B cell (primary cell): ENCODE measurements around the gene PRPF38B. TPM values are rescaled to one million over a fixed set of nuclear protein-coding genes. Genes with fewer than 3 reads are reported as not detected.

Experiments
- ATAC-seq: fragments of 200-7000 bp; cut with Tn5 transposase; one replicate; pipeline ENCODE4 v1.10.0; 2021; ENCODE audit warnings: low read depth, mild to moderate bottlenecking, moderate number of reproducible peaks, moderate library complexity
- CTCF ChIA-PET: fragments of 350-600 bp; sonication (Branson Sonifier 250); formaldehyde crosslinking; loops from one replicate; lab custom pipeline; 2021; ENCODE audit warnings: antibody characterized with exemption, inconsistent platforms; lab: Charles Lee
- POLR2A ChIA-PET: fragments of 350-600 bp; sonication (Branson Sonifier 250); formaldehyde crosslinking; loops from one replicate; lab custom pipeline; 2021; ENCODE audit warnings: antibody characterized with exemption; lab: Charles Lee
- DNase-seq: peaks from one replicate; pipeline ENCODE4 v3.0.0; 2013
- H2AFZ ChIP-seq: 2 replicates; pipeline ENCODE4 v1.6.1; 2012; ENCODE audit warnings: mild to moderate bottlenecking, low read depth, low read length; ENCODE audit not compliant: insufficient read depth, poor library complexity, severe bottlenecking
- H3K27ac ChIP-seq, 2 donors: 1 replicate in 1 of 2; 2 replicates in 1 of 2; pipeline ENCODE4 v1.5.1; 2012 to 2013; ENCODE audit warnings: low read length in 2 of 2, mild to moderate bottlenecking in 2 of 2, moderate library complexity in 1 of 2
- H3K27me3 ChIP-seq, 4 experiments: fragments of 200-600 bp in 1 of 4; sonication (generic) in 1 of 4; replicated peaks in 1 of 4; 1 replicate in 2 of 4; 2 replicates in 2 of 4; pipeline versions ENCODE4 v1.6.1 to v1.7.0; 2013 to 2016; ENCODE audit warnings: low read length in 3 of 4, mild to moderate bottlenecking in 2 of 4, mixed read lengths in 1 of 4, moderate library complexity in 1 of 4; ENCODE audit not compliant: insufficient read depth in 4 of 4, control insufficient read depth in 3 of 4; ENCODE audit errors: control extremely low read depth in 1 of 4
- H3K36me3 ChIP-seq, 2 experiments: replicated peaks in 1 of 2; 1 replicate in 1 of 2; 2 replicates in 1 of 2; pipeline versions ENCODE4 v1.6.1 to v1.7.1; 2013; ENCODE audit warnings: low read length in 1 of 2; ENCODE audit not compliant: insufficient read depth in 2 of 2, control insufficient read depth in 1 of 2; ENCODE audit errors: control extremely low read depth in 1 of 2, extremely low read depth in 1 of 2
- H3K4me1 ChIP-seq, 2 donors: fragments of 200-600 bp in 1 of 2; sonication (generic) in 1 of 2; 1 replicate in 1 of 2; 2 replicates in 1 of 2; pipeline versions ENCODE4 v1.5.1 to v1.6.1; 2013 to 2017; ENCODE audit warnings: low read length in 2 of 2; ENCODE audit not compliant: control insufficient read depth in 2 of 2, insufficient read depth in 2 of 2
- H3K4me2 ChIP-seq: replicated peaks from 2 replicates; pipeline ENCODE3; 2012; ENCODE audit warnings: mild to moderate bottlenecking, low read depth, low read length; ENCODE audit not compliant: poor library complexity, severe bottlenecking
- H3K4me3 ChIP-seq, 5 experiments: fragments of 200-600 bp in 1 of 5; sonication (generic) in 1 of 5; 1 replicate in 3 of 5; 2 replicates in 2 of 5; pipeline versions ENCODE4 v1.5.1 to v1.7.0; 2011 to 2016; ENCODE audit warnings: low read length in 4 of 5, mild to moderate bottlenecking in 4 of 5, low read depth in 2 of 5, control low read depth in 1 of 5, moderate library complexity in 1 of 5; ENCODE audit not compliant: insufficient read depth in 1 of 5; ENCODE audit errors: control extremely low read depth in 1 of 5, extremely low read depth in 1 of 5
- H3K79me2 ChIP-seq: fragments of 200-600 bp; sonication (generic); one replicate; pipeline ENCODE4 v1.6.0; 2016; ENCODE audit warnings: low read length; ENCODE audit not compliant: control insufficient read depth, insufficient read depth
- H3K9ac ChIP-seq: fragments of 200-600 bp; sonication (generic); 2 replicates; pipeline ENCODE4 v1.6.1; 2017; ENCODE audit warnings: mild to moderate bottlenecking, low read length, moderate library complexity
- H3K9me3 ChIP-seq, 3 donors: one replicate each; pipeline versions ENCODE4 v1.6.1 to v1.7.1; 2013; ENCODE audit warnings: low read length in 2 of 3; ENCODE audit not compliant: control insufficient read depth in 2 of 3, insufficient read depth in 1 of 3; ENCODE audit errors: control extremely low read depth in 1 of 3
- H4K20me1 ChIP-seq: 2 replicates; pipeline ENCODE4 v1.6.0; 2012; ENCODE audit warnings: mild to moderate bottlenecking, low read length; ENCODE audit not compliant: insufficient read depth, control insufficient read depth, poor library complexity, severe bottlenecking
- H3K27ac Mint-ChIP-seq: one replicate; pipeline ENCODE4 v1.8.0; 2021; ENCODE audit warnings: mixed read lengths
- H3K27me3 Mint-ChIP-seq: one replicate; pipeline ENCODE4 v1.8.0; 2021; ENCODE audit warnings: mixed read lengths
- H3K4me1 Mint-ChIP-seq: one replicate; pipeline ENCODE4 v1.8.0; 2021; ENCODE audit warnings: mixed read lengths
- H3K4me3 Mint-ChIP-seq: one replicate; pipeline ENCODE4 v1.8.0; 2021; ENCODE audit warnings: mixed read lengths
- H3K9me3 Mint-ChIP-seq: one replicate; pipeline ENCODE4 v1.8.0; 2022; ENCODE audit warnings: mixed read lengths; ENCODE audit not compliant: insufficient read depth
- EZH2 ChIP-seq: IDR thresholded peaks from 2 replicates; pipeline ENCODE4 v1.6.1; 2012; ENCODE audit warnings: borderline replicate concordance, low read depth, mild to moderate bottlenecking, moderate library complexity, low read length; ENCODE audit not compliant: insufficient read depth, poor library complexity, severe bottlenecking
- WGBS: methylation state at CpG from one replicate; pipeline ENCODE4 v1.1.5; 2013; ENCODE audit warnings: missing lambda C conversion rate; ENCODE audit not compliant: insufficient coverage; 5-methylcytosine and 5-hydroxymethylcytosine counted together
- intact Hi-C: fragments of 100-400 bp; cut with micrococcal nuclease; formaldehyde crosslinking; loops from one replicate; pipeline ENCODE4 v1.10.0; 2022
- polyA plus RNA-seq: library from polyadenylated mRNA; depleted of rRNA; stranded (reverse); fragments of >200 nt; gene quantifications from 2 replicates; pipeline ENCODE4 v1.2.3, GENCODE V29; 2012
- total RNA-seq, 2 donors: library from RNA; stranded (reverse); fragments of 120-200 nt in 1 of 2; gene quantifications; 1 replicate in 1 of 2; 2 replicates in 1 of 2; pipeline versions ENCODE4 v1.2.3 to v1.2.4, GENCODE V29; 2013 to 2022
- TF ChIP-seq, protein P1 (sequence below): fragments of 200-600 bp; IDR thresholded peaks from one replicate; pipeline ENCODE4 v1.8.0; 2022; ENCODE audit warnings: antibody characterized with exemption, mild to moderate bottlenecking

Gene PRPF38B
- total and polyA plus RNA-seq, 2 donors (not counting 1 experiment from before 2014, with no cell fraction given), result 48.7 to 114 TPM

DNA sequence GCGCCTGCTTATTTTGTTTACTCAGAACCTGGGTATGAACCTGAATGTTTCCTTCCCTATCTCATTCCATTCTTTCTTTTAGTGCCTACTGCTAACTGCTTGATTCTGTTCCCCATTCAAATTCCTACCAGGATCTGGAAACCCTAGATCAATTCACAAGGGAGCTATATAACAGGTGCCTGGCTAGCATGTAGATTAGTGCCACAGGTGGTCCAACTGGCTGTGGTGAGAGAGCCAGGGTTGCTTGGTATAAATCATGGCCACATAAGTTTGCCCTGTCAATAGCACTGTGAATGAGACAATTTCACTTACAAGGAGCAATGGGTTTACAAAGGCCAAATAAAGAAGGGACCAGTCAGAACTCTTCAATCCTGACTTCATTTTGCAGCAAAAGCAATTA, 6.6 kb upstream of the PRPF38B start:
- Mint-ChIP-seq H3K4me1 (peaks cover 2% of the 10 kb centered on the region), H3K9me3 (no peaks in the 10 kb centered on the region), H3K4me3 (no peak overlapping the region), H3K27ac (no peak overlapping the region), H3K27me3 (peaks cover 23% of the 10 kb centered on the region)
- ATAC-seq, result no peak
- intact Hi-C loops, result no loop called here
- H3K27me3 ChIP-seq, result no peaks in the 10 kb centered on the region
- TF ChIP-seq, protein P1, sequence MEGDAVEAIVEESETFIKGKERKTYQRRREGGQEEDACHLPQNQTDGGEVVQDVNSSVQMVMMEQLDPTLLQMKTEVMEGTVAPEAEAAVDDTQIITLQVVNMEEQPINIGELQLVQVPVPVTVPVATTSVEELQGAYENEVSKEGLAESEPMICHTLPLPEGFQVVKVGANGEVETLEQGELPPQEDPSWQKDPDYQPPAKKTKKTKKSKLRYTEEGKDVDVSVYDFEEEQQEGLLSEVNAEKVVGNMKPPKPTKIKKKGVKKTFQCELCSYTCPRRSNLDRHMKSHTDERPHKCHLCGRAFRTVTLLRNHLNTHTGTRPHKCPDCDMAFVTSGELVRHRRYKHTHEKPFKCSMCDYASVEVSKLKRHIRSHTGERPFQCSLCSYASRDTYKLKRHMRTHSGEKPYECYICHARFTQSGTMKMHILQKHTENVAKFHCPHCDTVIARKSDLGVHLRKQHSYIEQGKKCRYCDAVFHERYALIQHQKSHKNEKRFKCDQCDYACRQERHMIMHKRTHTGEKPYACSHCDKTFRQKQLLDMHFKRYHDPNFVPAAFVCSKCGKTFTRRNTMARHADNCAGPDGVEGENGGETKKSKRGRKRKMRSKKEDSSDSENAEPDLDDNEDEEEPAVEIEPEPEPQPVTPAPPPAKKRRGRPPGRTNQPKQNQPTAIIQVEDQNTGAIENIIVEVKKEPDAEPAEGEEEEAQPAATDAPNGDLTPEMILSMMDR, result no peak
- TF ChIP-seq EZH2, result no peak
- H3K79me2 ChIP-seq, result no peaks in the 10 kb centered on the region
- no peaks in the 10 kb centered on the region for H3K36me3 ChIP-seq
- DNase-seq, result no peak
- no peak overlapping the region for H3K4me3 ChIP-seq
- no peak overlapping the region for H3K9ac ChIP-seq
- no peaks in the 10 kb centered on the region for H3K4me1 ChIP-seq
- no peak overlapping the region for H3K27ac ChIP-seq
- no peaks in the 10 kb centered on the region for H4K20me1 ChIP-seq
- no peaks in the 10 kb centered on the region for H3K9me3 ChIP-seq
- POLR2A ChIA-PET, result no interaction called here
- CTCF ChIA-PET, result no interaction called here
- H3K4me2 ChIP-seq, result no peak overlapping the region
- no peak overlapping the region for H2AFZ ChIP-seq
- WGBS, result no CpG with 5 or more reads among the region's 1 CpG

DNA sequence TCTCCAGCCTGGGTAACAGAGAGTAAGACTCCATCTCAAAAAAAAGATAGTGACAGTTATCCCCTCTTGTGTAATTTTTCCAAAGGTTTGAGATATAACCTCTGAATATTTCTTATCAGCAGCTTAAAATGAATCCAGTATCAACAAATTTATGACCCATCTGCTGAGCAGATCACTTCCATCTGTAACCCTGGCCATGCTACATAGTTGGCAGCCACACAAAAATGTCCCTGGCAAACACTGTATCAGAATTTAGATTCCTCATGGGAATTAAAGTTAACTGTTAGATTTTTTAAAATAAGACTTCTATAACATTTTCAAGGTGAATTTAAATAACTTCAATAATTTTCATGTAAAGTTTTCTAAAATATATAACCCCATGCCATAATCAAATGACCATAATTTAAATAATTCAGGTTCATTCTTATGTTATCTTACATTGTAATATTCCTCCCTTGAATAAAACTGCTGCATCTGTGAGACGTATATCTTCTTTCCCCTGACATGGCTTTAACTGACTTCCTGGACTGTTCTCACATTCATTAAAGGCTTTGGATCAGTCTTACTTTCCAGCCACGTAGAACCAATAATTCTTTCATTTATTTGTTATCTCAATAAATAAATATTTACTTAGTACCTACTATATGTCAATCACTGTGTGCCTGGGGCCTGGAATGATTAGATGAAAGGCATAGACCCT, 5.3 kb upstream of the PRPF38B start:
- ChIA-PET CTCF (no interaction called here), POLR2A (no interaction called here)
- peaks cover 13% of the 10 kb centered on the region for H3K4me1 Mint-ChIP-seq
- Histone ChIP-seq H3K36me3 (no peaks in the 10 kb centered on the region), H4K20me1 (no peaks in the 10 kb centered on the region), H3K27me3 (no peaks in the 10 kb centered on the region), H3K9ac (no peak overlapping the region), H3K4me1 (peaks cover 6 to 9% of the 10 kb centered on the region in 2 donors), H3K4me3 (no peak overlapping the region), H3K79me2 (peaks cover 7% of the 10 kb centered on the region), H3K9me3 (no peaks in the 10 kb centered on the region), H3K4me2 (no peak overlapping the region), H3K27ac (no peak overlapping the region), H2AFZ (no peak overlapping the region)
- H3K27ac Mint-ChIP-seq, result no peak overlapping the region
- ATAC-seq, result no peak
- no peak for DNase-seq
- no peak overlapping the region for H3K4me3 Mint-ChIP-seq
- peaks cover 20% of the 10 kb centered on the region for H3K27me3 Mint-ChIP-seq
- WGBS, result no CpG with 5 or more reads among the region's 2 CpGs
- TF ChIP-seq, protein P1, result no peak
- no peak for TF ChIP-seq EZH2
- intact Hi-C loops, result no loop called here
- H3K9me3 Mint-ChIP-seq, result no peaks in the 10 kb centered on the region
